ENCODE data around the gene INTS3.

INTS3 gene

GRCh38 chr1:153798468-153798780 lies 70.6 kb downstream of the INTS3 start:
- DNase-seq = no peak

GRCh38 chr1:153799016-153799415 lies 71.2 kb downstream of the INTS3 start:
- no peak for DNase-seq

GRCh38 chr1:153799566-153800465 lies 72.0 kb downstream of the INTS3 start:
- no peak for DNase-seq

GRCh38 chr1:153800516-153800915 lies 72.7 kb downstream of the INTS3 start:
- DNase-seq = no peak

- no peak for DNase-seq
Observed at GRCh38 chr1:153801028-153801625, 73.3 kb downstream of the INTS3 start.

GRCh38 chr1:153801786-153802697 lies 74.2 kb downstream of the INTS3 start:
- no peak for DNase-seq

- DNase-seq = no peak
Observed at GRCh38 chr1:153803470-153804056, 75.7 kb downstream of the INTS3 start.

- no peak for DNase-seq
Observed at GRCh38 chr1:153804112-153804511, 76.3 kb downstream of the INTS3 start.

GRCh38 chr1:153805042-153805745 lies 77.3 kb downstream of the INTS3 start:
- peak; percentile 36 for DNase-seq

GRCh38 chr1:153805886-153806719 lies 78.3 kb downstream of the INTS3 start:
- DNase-seq = no peak

- DNase-seq = no peak
Observed at GRCh38 chr1:153816283-153816889, 88.5 kb downstream of the INTS3 start.

GRCh38 chr1:153818876-153819275 lies 91.0 kb downstream of the INTS3 start:
- DNase-seq = no peak

Data from DMS79 (cell line).